HCT116 (cell line): ENCODE data around the gene SERPINF2. TPM values are rescaled to one million over a fixed set of nuclear protein-coding genes. Genes with fewer than 3 reads are reported as not detected.

ENCODE experiments used
- ATAC-seq: fragments of 200-7000 bp; cut with Tn5 transposase; 2 replicates; pipeline ENCODE4 v1.9.1; 2020; ENCODE audit warnings: mild to moderate bottlenecking, moderate library complexity
- BruUV-seq: library from RNA; stranded (reverse); fragments of 400-500 nt; replicated peaks from 2 replicates; lab custom pipeline; 2021; lab: Mats Ljungman, UMichigan
- CTCF ChIA-PET: fragments of 300-600 bp; sonication (Branson Sonifier 250); formaldehyde crosslinking; loops from one replicate; lab custom pipeline; 2021; ENCODE audit warnings: antibody characterized with exemption; lab: Charles Lee
- POLR2A ChIA-PET: fragments of 300-600, 350-600 bp; sonication (Branson Sonifier 250); formaldehyde crosslinking; loops from one replicate; lab custom pipeline; 2021; ENCODE audit warnings: antibody characterized with exemption; lab: Charles Lee
- RAD21 ChIA-PET, 2 experiments: fragments of 300-600 bp; sonication (Branson Sonifier 250); formaldehyde crosslinking; loops; one replicate each; lab custom pipeline; 2023; ENCODE audit warnings: low total read pairs in 2 of 2; ENCODE audit not compliant: uncharacterized antibody in 2 of 2, unreplicated experiment in 2 of 2, low non-redundant PET in 1 of 2; lab: Charles Lee
- DNase-seq: peaks from one replicate; pipeline ENCODE4 v3.0.0-alpha.2; 2010; ENCODE audit warnings: low read depth, low spot score
- H2AFZ ChIP-seq: fragments of 200-600 bp; shearing (Covaris generic), sonication (generic); 2 replicates; pipeline ENCODE4 v1.6.1; 2017; ENCODE audit warnings: low read depth, mixed run types, mixed read lengths, antibody characterized with exemption, low read length; ENCODE audit not compliant: poor library complexity, severe bottlenecking
- H3K27ac ChIP-seq: 2 replicates; pipeline ENCODE4 v1.5.1; 2012; ENCODE audit warnings: low read depth, low read length
- H3K27me3 ChIP-seq: fragments of 200-600 bp; sonication (generic); 2 replicates; pipeline ENCODE4 v1.6.1; 2016; ENCODE audit warnings: mixed run types, low read length, mixed read lengths; ENCODE audit not compliant: insufficient read depth
- H3K36me3 ChIP-seq, 2 experiments: fragments of 200-500 bp in 1 of 2; fragments of 200-600 bp in 1 of 2; sonication (Bioruptor generic) in 1 of 2; sonication (generic) in 1 of 2; 2 replicates each; pipeline versions ENCODE4 v1.5.1 to v1.6.1; 2014 to 2016; ENCODE audit warnings: low read length in 2 of 2, inconsistent platforms in 1 of 2, mixed read lengths in 1 of 2, mixed run types in 1 of 2; ENCODE audit not compliant: insufficient read depth in 2 of 2, control insufficient read depth in 1 of 2
- H3K4me1 ChIP-seq, 2 experiments: fragments of 200-600 bp in 1 of 2; sonication (generic) in 1 of 2; 2 replicates each; pipeline versions ENCODE4 v1.5.1 to v1.6.1; 2012 to 2017; ENCODE audit warnings: low read length in 2 of 2, inconsistent platforms in 1 of 2, mild to moderate bottlenecking in 1 of 2, mixed read lengths in 1 of 2, mixed run types in 1 of 2, moderate library complexity in 1 of 2; ENCODE audit not compliant: insufficient read depth in 2 of 2, control insufficient read depth in 1 of 2
- H3K4me2 ChIP-seq: fragments of 200-600 bp; sonication (generic); 2 replicates; pipeline ENCODE4 v1.6.1; 2017; ENCODE audit warnings: mixed run types, low read length, mixed read lengths
- H3K4me3 ChIP-seq, 2 experiments: fragments of 200-600 bp in 1 of 2; sonication (generic) in 1 of 2; replicated peaks in 1 of 2; 2 replicates each; pipeline ENCODE4 v1.5.1; 2011 to 2016; ENCODE audit warnings: low read length in 2 of 2, control low read depth in 1 of 2, low read depth in 1 of 2, mild to moderate bottlenecking in 1 of 2, mixed read lengths in 1 of 2, mixed run types in 1 of 2
- H3K79me2 ChIP-seq: fragments of 200-600 bp; sonication (generic); 2 replicates; pipeline ENCODE4 v1.6.1; 2017; ENCODE audit warnings: mild to moderate bottlenecking, mixed run types, low read length, moderate library complexity, mixed read lengths; ENCODE audit not compliant: insufficient read depth
- H3K9ac ChIP-seq: fragments of 200-600 bp; sonication (generic); 2 replicates; pipeline ENCODE4 v1.6.1; 2016; ENCODE audit warnings: low read length, mixed read lengths
- H3K9me2 ChIP-seq: fragments of 200-600 bp; sonication (generic), shearing (Covaris generic); 2 replicates; pipeline ENCODE4 v1.6.1; 2017; ENCODE audit warnings: mixed run types, mild to moderate bottlenecking, moderate library complexity; ENCODE audit not compliant: insufficient read depth
- H3K9me3 ChIP-seq, 2 experiments: fragments of 200-500 bp in 1 of 2; fragments of 200-600 bp in 1 of 2; sonication (Bioruptor generic) in 1 of 2; sonication (generic) in 1 of 2; 2 replicates each; pipeline ENCODE4 v1.6.1; 2014 to 2017; ENCODE audit warnings: low read length in 2 of 2, mixed read lengths in 2 of 2, inconsistent platforms in 1 of 2, low read depth in 1 of 2, mild to moderate bottlenecking in 1 of 2, mixed run types in 1 of 2, moderate library complexity in 1 of 2; ENCODE audit not compliant: control insufficient read depth in 1 of 2, insufficient read depth in 1 of 2
- H4K20me1 ChIP-seq: fragments of 200-600 bp; sonication (generic), shearing (Covaris generic); 2 replicates; pipeline ENCODE4 v1.6.1; 2017; ENCODE audit warnings: mixed run types, mild to moderate bottlenecking, moderate library complexity; ENCODE audit not compliant: insufficient read depth
- CEBPB ChIP-seq: IDR thresholded peaks from 2 replicates; pipeline ENCODE4 v1.6.1; 2012; ENCODE audit warnings: low read depth
- POLR2AphosphoS5 ChIP-seq: IDR thresholded peaks from 2 replicates; pipeline ENCODE4 v1.6.1; 2011; ENCODE audit warnings: mild to moderate bottlenecking, low read depth, low read length, moderate library complexity
- RAD21 ChIP-seq: IDR thresholded peaks from 2 replicates; pipeline ENCODE4 v1.6.1; 2012; ENCODE audit warnings: low read depth, mild to moderate bottlenecking
- intact Hi-C: fragments of 100-400 bp; cut with micrococcal nuclease; formaldehyde crosslinking; loops from 2 replicates; pipeline ENCODE4 v1.10.0; 2022
- total RNA-seq: library from RNA; stranded (reverse); gene quantifications from one replicate; pipeline ENCODE4 v1.2.1, GENCODE V29; 2021; ENCODE audit not compliant: unreplicated experiment
- TF ChIP-seq, protein P1 (sequence below), 3 experiments: fragments of 200-600 bp in 1 of 3; sonication (generic) in 1 of 3; IDR thresholded peaks in 2 of 3; conservative IDR thresholded peaks in 1 of 3; 2 replicates each; pipeline ENCODE4 v1.5.1; 2012 to 2017; ENCODE audit warnings: low read depth in 2 of 3, low read length in 2 of 3, antibody characterized with exemption in 1 of 3, borderline replicate concordance in 1 of 3, control low read depth in 1 of 3, mild to moderate bottlenecking in 1 of 3, mixed read lengths in 1 of 3, mixed run types in 1 of 3, moderate library complexity in 1 of 3; ENCODE audit not compliant: insufficient read depth in 1 of 3
- TF ChIP-seq, protein P2 (sequence below): IDR thresholded peaks from 2 replicates; pipeline ENCODE4 v1.6.1; 2012

SERPINF2 gene
- total RNA-seq, 1 experiment from 2014 or later = 2.5 TPM

DNA sequence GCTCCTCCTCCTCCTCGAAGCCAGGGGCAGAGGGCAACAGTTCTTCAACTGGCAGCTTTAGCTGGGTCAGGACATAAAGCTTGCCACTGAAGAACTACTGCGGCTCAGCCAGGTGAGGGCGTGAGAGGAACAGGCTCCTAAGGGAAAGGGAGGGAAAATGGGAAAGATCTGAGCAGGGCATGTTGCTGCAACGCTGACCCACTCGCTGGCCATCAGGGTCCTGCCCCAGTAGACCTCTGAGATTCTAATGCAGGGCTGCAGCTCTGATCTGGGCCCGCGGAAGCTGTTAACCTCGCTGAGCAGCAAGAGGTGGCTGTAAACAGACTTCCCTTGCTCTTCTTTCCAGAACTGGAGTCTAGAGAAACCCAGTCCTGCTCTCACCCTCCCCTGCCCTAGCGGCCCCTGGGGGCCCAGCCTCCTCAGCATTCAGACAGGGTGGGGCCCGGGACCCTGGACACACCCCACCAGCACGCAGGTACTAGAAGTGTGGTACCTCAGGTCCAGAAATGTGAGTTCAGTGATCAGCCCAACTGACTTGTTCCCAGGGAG is 28.7 kb upstream of the SERPINF2 start:
- peaks cover 34 to 74% of the 10 kb centered on the region in 2 experiments for H3K4me1 ChIP-seq
- TF ChIP-seq, protein P1, sequence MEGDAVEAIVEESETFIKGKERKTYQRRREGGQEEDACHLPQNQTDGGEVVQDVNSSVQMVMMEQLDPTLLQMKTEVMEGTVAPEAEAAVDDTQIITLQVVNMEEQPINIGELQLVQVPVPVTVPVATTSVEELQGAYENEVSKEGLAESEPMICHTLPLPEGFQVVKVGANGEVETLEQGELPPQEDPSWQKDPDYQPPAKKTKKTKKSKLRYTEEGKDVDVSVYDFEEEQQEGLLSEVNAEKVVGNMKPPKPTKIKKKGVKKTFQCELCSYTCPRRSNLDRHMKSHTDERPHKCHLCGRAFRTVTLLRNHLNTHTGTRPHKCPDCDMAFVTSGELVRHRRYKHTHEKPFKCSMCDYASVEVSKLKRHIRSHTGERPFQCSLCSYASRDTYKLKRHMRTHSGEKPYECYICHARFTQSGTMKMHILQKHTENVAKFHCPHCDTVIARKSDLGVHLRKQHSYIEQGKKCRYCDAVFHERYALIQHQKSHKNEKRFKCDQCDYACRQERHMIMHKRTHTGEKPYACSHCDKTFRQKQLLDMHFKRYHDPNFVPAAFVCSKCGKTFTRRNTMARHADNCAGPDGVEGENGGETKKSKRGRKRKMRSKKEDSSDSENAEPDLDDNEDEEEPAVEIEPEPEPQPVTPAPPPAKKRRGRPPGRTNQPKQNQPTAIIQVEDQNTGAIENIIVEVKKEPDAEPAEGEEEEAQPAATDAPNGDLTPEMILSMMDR (IDR thresholded peaks at IDR 0.05 in 2 of 3, conservative IDR thresholded peaks at IDR 0.05 in 1 of 3; ENCODE audit: borderline replicate concordance in 1 of 3, insufficient read depth in 1 of 3, low read depth in 2 of 3, low read length in 2 of 3) = peak in 2 of 3 experiments; percentile 67 to 69; a peak in 5 of 6 replicates
- TF ChIP-seq CEBPB = no peak
- TF ChIP-seq POLR2AphosphoS5 = 0 out of 2 replicates have a peak, but pooled peaks have one; percentile 18
- peak; percentile 79 for TF ChIP-seq RAD21
- TF ChIP-seq, protein P2, sequence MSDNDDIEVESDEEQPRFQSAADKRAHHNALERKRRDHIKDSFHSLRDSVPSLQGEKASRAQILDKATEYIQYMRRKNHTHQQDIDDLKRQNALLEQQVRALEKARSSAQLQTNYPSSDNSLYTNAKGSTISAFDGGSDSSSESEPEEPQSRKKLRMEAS = peak; percentile 47; the same call in 1 of the 2 replicates
- ATAC-seq (peak; percentile 11; the same call in 1 of the 2 replicates), DNase-seq (peak; percentile 64)
- peak overlapping the region; percentile 86 for H3K4me2 ChIP-seq
- peak overlapping the region; percentile 91 for H3K27ac ChIP-seq
- no TSS peak for BruUV-seq
- no peaks in the 10 kb centered on the region for H4K20me1 ChIP-seq
- no peak overlapping the region for H2AFZ ChIP-seq
- H3K4me3 ChIP-seq = peak overlapping the region; percentile 76 to 85
- POLR2A ChIA-PET = interaction anchor here (0.6 to 1.6 kb wide), 5 partner anchors 10 to 150 kb away, joined by 3 to 6 read pairs (median 4); partner anchors contain the start of genes RPA1 and SMYD4
- intact Hi-C loops = loop anchor here (10.0 kb wide), 1 partner anchor 691 kb away; the partner anchor contains the start of gene MNT
- no peaks in the 10 kb centered on the region for H3K9me3 ChIP-seq
- CTCF ChIA-PET = interaction anchor here (0.8 to 2.1 kb wide), 8 partner anchors 17 to 312 kb away, joined by 3 to 12 read pairs (median 3); partner anchors contain the start of gene RTN4RL1
- H3K79me2 ChIP-seq = peaks cover 33% of the 10 kb centered on the region; the same call in 1 of the 2 replicates
- H3K9me2 ChIP-seq = no peaks in the 10 kb centered on the region
- H3K36me3 ChIP-seq = peaks cover 0 to 20% of the 10 kb centered on the region in 2 experiments; a peak in 1 of 4 replicates
- RAD21 ChIA-PET = interaction anchor here (0.7 to 1.3 kb wide), 3 partner anchors 65 to 70 kb away, joined by 3 to 4 read pairs (median 3); no protein-coding TSS in a partner anchor
- H3K27me3 ChIP-seq = no peaks in the 10 kb centered on the region
- peak overlapping the region; percentile 86 for H3K9ac ChIP-seq
